ENCODE results near the gene PWWP2A. TPM values are rescaled to one million over a fixed set of nuclear protein-coding genes. Genes with fewer than 3 reads are reported as not detected.

The PWWP2A gene
- total RNA-seq, 1 experiment from 2014 or later = 61.1 TPM

- TF ChIP-seq STAT6 (CRISPR knock-in tag; conservative IDR thresholded peaks at IDR 0.05; ENCODE audit: low read depth) = no peak
- TF ChIP-seq USF2 (CRISPR knock-in tag; IDR thresholded peaks at IDR 0.05) = peak; percentile 66
- peak; percentile 7; the same call in 1 of the 2 replicates for TF ChIP-seq ATF1 (CRISPR knock-in tag; IDR thresholded peaks at IDR 0.05)
- peak; percentile 36; the same call in 1 of the 2 replicates for TF ChIP-seq E2F4 (CRISPR knock-in tag; IDR thresholded peaks at IDR 0.05; ENCODE audit: borderline replicate concordance, low read depth)
- TF ChIP-seq CREM (CRISPR knock-in tag; IDR thresholded peaks at IDR 0.05) = 0 out of 2 replicates have a peak, but pooled peaks have one; percentile 37
- peak; percentile 58; the same call in 1 of the 2 replicates for TF ChIP-seq FOXP1 (CRISPR knock-in tag; IDR thresholded peaks at IDR 0.05; ENCODE audit: borderline replicate concordance)
- TF ChIP-seq ZBTB21 (CRISPR knock-in tag; IDR thresholded peaks at IDR 0.05; ENCODE audit: borderline replicate concordance) = 0 out of 2 replicates have a peak, but pooled peaks have one; percentile 35
- TF ChIP-seq GTF2I (CRISPR knock-in tag; conservative IDR thresholded peaks at IDR 0.05) = no peak
- TF ChIP-seq SMAD3 (CRISPR knock-in tag; IDR thresholded peaks at IDR 0.05; ENCODE audit: borderline replicate concordance) = no peak; the same call in 1 of the 2 replicates
- TF ChIP-seq ZSCAN18 (CRISPR knock-in tag; IDR thresholded peaks at IDR 0.05) = no peak
- TF ChIP-seq NFATC4 (CRISPR knock-in tag; IDR thresholded peaks at IDR 0.05) = no peak
- no peak for TF ChIP-seq ERG (CRISPR knock-in tag; IDR thresholded peaks at IDR 0.05)
- TF ChIP-seq IRF2 (CRISPR knock-in tag; IDR thresholded peaks at IDR 0.05; ENCODE audit: borderline replicate concordance, low read depth) = no peak
- peak; percentile 95 for TF ChIP-seq NFYB (CRISPR knock-in tag; conservative IDR thresholded peaks at IDR 0.05; ENCODE audit: low read depth)
- TF ChIP-seq KAT7 (CRISPR knock-in tag; IDR thresholded peaks at IDR 0.05; ENCODE audit: borderline replicate concordance) = no peak
Observed at GRCh38 chr5:160119142-160119904, at the start of gene PWWP2A (continued).

GRCh38 chr5:160167624-160168165 is 48.4 kb upstream of the PWWP2A start:
- Mint-ChIP-seq H3K4me1 (peaks cover 66% of the 10 kb centered on the region), H3K27me3 (ENCODE audit: low read depth) (no peaks in the 10 kb centered on the region), H3K27ac (peak overlapping the region; percentile 96), H3K9me3 (no peaks in the 10 kb centered on the region), H3K4me3 (no peak overlapping the region), H3K36me3 (peaks cover 4% of the 10 kb centered on the region; the same call in 1 of the 2 replicates)
- no peak for ATAC-seq
- CTCF ChIA-PET = interaction anchor here (0.6 to 1.8 kb wide), 6 partner anchors 10 to 272 kb away, joined by 3 to 9 read pairs (median 4); no protein-coding TSS in a partner anchor
- no peak for DNase-seq (ENCODE audit: low spot score)
- POLR2A ChIA-PET = interaction anchor here (1.3 to 2.6 kb wide), 2 partner anchors 20 to 34 kb away, joined by 5 to 13 read pairs; no protein-coding TSS in a partner anchor
- TF ChIP-seq ZSCAN18 (CRISPR knock-in tag; IDR thresholded peaks at IDR 0.05) (no peak), STAT6 (CRISPR knock-in tag; conservative IDR thresholded peaks at IDR 0.05; ENCODE audit: low read depth) (no peak), HMGA2 (CRISPR knock-in tag; IDR thresholded peaks at IDR 0.05) (no peak), ERG (CRISPR knock-in tag; IDR thresholded peaks at IDR 0.05) (no peak)

Measured in WTC11 (cell line).